Measurements from ENCODE around the gene ING5.

ING5 gene

DNA sequence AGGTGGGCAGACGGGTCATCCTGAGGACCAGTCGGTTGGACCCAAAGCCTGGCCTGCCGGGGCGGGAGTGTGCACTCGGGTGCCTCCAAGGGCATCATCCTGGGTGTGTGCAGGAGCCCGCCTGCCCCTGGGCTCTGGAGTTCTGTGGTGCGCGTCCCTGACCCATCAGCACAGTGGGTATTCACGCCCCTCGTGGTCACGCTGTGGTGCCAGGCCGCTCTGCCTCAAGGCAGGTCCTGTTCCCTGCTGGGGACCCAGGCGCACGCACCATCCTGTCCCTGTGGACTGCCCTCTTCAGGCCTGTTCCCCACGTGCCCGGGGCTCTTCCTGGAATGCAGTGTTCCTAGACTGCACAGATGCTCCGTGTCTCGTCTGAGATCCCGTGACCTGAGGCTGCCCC, 18.3 kb downstream of the ING5 start:
- no peak for DNase-seq

GRCh38 chr2:241720560-241720959, 18.7 kb downstream of the ING5 start:
- DNase-seq: no peak

- DNase-seq: no peak
Measured at GRCh38 chr2:241721852-241722251, 20.0 kb downstream of the ING5 start.

- no peak for DNase-seq
Measured at GRCh38 chr2:241722896-241723454, 21.1 kb downstream of the ING5 start.

- peak in 1 of 2 donors; percentile 42 for DNase-seq
Measured at GRCh38 chr2:241724259-241724974, 22.6 kb downstream of the ING5 start.

DNA sequence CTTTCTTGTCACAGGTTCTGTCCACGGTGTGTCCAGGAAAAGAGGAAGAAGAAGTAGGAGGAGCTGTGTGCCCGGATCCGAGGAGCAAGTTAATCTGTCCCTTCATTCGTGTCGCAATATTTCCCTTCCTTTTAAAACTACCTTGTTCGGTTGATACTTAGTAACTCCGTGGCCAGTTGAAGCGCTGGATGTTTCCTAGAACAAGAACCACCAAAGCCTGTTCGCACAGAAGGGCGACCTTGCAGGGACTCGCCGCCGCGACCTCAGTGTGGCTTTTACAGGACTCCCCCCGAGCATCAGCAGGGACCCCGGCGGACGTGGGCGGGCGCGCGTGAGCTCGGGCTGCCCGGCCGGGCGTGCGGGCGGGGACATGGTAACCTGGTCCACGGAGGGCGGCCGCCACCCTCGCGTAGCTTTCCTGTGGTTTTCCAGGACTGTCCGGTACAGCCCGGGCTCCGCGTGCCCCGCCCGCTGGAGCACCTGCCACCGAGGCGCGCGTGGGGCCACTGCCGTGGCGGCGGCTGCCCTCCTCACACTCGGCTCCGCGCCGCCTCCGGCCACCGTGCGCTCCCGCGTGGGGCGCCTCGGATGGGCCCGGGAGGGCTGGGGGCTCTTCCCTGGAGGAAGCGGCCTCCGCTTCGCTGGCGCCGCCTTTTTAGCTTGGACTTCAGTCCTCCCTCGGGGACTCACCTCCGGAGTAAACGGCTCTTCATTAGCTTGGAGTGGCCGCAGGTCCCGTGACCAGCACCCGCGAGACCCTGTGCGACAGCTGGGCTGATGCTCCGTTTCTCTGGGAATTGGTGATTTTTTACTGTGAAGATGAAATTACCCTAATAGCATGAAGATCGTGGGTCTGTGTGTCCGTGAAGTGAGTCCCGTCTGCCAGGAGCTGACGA, 23.4 kb downstream of the ING5 start:
- DNase-seq: no peak

DNA sequence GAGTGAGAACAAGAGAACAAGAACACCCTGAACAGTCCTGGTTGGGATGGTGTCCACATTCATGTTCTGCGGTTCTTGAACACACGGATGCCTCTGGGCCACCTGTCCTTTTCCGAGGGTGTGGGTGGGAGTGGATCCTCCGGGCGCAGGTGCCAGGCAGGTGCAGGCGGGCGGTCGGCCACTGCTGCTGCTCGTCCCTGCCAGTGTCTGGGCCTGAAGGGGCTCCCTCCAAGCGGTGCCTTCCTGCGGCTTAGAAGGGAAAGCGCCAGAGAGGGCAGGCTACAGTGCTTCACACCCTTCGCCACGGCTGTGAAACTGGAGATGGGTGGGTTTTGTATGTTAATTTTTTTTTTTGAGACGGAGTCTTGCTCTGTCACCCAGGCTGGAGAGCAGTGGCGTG, 24.6 kb downstream of the ING5 start:
- no peak for DNase-seq

DNA sequence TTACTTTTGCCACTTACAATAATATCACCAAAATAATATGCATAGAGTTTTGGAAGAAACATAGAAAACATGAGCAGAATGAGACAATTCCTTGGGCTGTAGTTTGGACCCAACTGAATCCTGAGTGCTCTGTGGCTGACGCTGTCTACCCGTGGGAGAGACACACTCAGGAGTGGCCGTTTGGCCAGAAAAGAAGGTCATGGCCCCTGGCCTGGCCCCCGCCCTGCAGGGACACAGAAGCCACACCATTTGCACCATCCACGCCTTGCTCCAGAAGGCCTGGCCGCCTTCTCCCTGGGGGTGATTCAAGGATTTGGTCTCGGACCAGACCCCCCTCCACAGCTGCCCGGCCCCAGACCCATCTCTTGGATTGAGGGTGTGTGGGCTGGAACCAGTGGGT, 26.2 kb downstream of the ING5 start:
- DNase-seq: no peak

- DNase-seq: no peak
Measured at GRCh38 chr2:241728627-241729026, 26.8 kb downstream of the ING5 start.

DNA sequence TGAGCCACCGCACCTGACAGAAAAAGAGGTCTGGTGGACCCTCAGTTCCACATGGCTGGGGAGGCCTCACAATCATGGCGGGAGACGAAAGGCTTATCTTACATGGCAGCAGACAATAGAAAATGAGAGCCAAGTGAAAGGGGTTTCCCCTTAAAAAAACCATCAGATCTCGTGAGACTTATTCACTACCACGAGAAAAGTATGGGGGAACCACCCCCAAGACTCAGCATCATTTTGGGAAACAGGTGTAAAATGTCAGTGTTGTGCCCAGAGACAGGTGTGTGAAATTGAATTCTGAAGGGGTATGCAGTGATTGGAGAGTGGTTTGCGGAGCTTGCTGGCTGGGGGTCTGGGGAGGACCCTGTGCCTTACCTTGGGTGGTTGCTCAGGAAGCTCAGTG, 28.0 kb downstream of the ING5 start:
- no peak for DNase-seq

DNA sequence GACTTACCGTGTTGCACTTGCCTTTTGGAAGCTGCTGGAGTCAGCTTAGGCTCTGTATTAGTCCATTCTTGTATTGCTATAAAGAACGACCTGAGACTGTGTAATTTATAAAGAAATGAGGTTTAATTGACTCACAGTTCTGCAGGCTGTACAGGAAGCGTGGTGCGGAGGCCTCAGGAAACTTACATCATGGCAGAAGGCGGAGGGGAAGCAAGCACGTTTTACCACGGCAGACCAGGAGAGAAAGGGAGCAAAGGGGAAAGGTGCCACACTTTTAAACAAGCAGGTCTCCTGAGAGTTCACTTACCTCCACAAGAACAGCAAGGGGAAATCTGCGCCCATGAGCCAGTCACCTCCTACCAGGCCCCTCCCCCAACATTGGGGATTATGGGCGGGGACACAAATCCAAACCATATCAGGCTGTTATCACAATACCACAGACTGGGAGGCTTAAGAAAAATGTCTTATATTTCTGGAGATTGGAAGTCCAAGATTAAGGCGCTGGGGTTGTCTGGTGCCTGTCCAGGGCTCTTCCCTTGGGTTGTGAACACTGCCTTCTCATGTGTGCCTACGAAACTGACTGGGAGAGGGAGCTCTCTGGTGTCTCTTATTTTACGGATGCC, 28.9 kb downstream of the ING5 start:
- DNase-seq: no peak

- peak; percentile 51 to 62 for DNase-seq
Measured at GRCh38 chr2:241732513-241733186, 30.8 kb downstream of the ING5 start.

DNA sequence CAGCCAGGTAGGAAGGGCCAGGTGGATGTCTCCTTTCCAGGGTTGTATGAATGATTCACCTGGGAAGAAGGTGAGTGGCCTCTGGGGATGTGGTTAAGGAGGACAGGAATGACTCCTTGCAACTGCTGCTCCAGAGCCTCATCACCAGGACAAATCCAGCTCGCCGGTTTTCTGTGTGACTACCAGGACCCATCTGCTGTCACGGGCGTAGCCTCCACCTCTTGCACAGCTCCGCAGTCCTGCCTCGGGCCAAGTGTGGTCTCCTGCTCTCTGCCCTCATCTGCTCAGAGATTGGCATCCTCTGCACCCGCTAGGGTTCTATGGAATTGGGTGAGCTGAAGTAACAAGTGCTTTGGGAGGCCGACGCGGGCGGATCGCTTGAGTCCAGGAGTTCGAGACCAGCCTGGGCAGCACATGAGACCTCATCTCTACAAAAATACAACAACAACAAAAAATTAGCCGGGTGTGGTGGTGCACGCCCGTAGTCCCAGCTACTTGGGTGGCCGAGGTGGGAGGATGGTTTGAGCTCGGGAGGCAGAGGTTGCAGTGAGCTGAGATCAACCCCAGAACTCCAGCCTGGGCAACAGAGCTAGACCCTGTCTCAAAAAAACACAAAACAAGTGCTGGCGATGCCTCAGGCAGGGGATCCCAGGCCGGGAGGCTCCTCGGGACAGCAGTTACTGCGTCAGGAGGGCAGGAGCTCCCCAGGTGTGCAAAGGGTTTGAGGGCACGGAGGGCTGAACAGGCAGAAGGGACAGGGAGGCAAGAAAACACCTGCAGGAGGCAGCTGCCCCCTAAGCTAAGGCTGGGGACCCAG, 31.8 kb downstream of the ING5 start:
- no peak for DNase-seq

- no peak for DNase-seq
Measured at GRCh38 chr2:241734208-241734466, 32.3 kb downstream of the ING5 start.

GRCh38 chr2:241734467-241735208, 32.8 kb downstream of the ING5 start, which contains the start of gene D2HGDH:
TSS of gene D2HGDH (plus strand) at chr2:241734630. CDS start at chr2:241735225, 595 bp downstream.
- DNase-seq: peak; percentile 90 to 92

GRCh38 chr2:241736111-241736510, 34.3 kb downstream of the ING5 start:
- DNase-seq: no peak

DNA sequence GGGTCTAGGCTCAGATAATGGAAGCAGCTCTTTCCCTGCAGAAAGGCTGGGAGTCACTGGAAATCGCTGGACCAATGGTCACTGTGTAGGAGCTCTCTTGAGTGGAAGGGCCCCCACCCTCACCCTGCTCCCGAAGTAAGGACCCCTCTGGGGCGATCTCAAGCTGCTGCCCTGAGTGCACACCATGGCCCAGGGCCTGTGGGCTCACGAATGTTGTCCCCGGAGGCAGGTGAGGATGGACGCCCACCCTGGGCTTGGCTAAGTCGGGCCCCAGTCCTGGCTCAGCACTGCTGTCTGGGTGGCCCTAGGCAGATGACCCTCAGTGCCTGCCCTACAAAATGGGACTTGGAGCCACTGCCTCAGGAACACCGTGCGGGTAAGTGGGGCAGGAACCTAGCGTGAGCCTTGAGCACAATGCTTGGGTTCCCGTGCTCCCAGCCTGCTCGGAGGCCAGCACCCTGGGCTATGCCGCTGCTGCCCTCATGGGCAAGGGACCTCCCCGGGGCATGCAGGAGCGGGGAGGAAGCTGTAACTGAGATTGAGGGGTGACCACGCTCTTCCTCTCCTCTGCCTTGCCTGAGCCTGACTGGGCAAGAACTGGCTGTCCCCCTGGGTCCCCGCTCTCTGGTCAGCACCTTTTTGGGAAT, 36.3 kb downstream of the ING5 start:
- DNase-seq: no peak

- DNase-seq: no peak
Measured at GRCh38 chr2:241739177-241739576, 37.3 kb downstream of the ING5 start.

DNA sequence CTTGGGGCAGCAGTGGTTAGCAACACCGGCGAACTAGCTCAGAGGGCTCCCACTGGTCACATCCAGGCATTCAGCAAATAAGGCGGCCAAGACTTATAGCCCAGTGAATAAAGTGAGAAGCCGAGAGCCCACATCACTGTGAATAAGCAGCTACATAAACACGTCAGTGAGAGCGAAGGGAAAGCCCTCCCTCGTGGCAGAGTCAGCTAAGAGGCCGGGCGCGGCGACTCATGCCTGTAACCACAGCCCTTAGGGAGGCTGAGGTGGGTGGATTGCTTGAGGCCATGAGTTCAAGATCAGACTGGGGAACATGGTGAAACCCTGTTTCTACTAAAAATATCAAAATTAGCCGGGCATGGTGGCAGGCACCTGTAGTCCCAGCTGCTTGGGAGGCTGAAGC, 37.8 kb downstream of the ING5 start:
- no peak for DNase-seq

- DNase-seq: peak; percentile 23 to 52
Measured at GRCh38 chr2:241741016-241741415, 39.2 kb downstream of the ING5 start.

Data from CD4-positive, alpha-beta T cell treated with Interleukin-4 for 1 hour (primary cell).